Transverse colon (tissue), 4 donors: ENCODE data around the gene GDF7. TPM values are rescaled to one million over a fixed set of nuclear protein-coding genes. Genes with fewer than 3 reads are reported as not detected.
"Not testable (repeated sequence)": the region's sequence is repeated elsewhere in the genome, so short reads cannot be mapped to it uniquely, and the experiment has no call there.

Source experiments
- DNase-seq: peaks from one replicate; pipeline ENCODE4 v3.0.0-alpha.2; 2019
- H3K27ac ChIP-seq, 4 donors: fragments of 200-600 bp; sonication (generic); 2 replicates each; pipeline ENCODE4 v1.5.1; 2016 to 2018; ENCODE audit warnings: inconsistent platforms in 4 of 4
- H3K27me3 ChIP-seq: fragments of 200-600 bp; sonication (generic); 2 replicates; pipeline ENCODE4 v1.5.1; 2017; ENCODE audit warnings: inconsistent platforms
- H3K36me3 ChIP-seq, 4 donors: fragments of 200-600 bp; sonication (generic); 2 replicates each; pipeline ENCODE4 v1.5.1; 2017 to 2019; ENCODE audit warnings: inconsistent platforms in 4 of 4
- H3K4me1 ChIP-seq, 4 donors: fragments of 200-600 bp; sonication (generic); 2 replicates each; pipeline ENCODE4 v1.5.1; 2017 to 2020; ENCODE audit warnings: inconsistent platforms in 4 of 4
- H3K4me3 ChIP-seq, 4 donors: fragments of 200-600 bp; sonication (generic); 1 replicate in 1 of 4; 2 replicates in 3 of 4; pipeline versions ENCODE4 v1.5.1 to v1.6.1; 2017 to 2019; ENCODE audit warnings: inconsistent platforms in 4 of 4
- H3K9me3 ChIP-seq, 2 donors: fragments of 200-600 bp; sonication (generic); 2 replicates each; pipeline ENCODE4 v1.5.1; 2017 to 2019; ENCODE audit warnings: inconsistent platforms in 2 of 2
- CTCF ChIP-seq, 5 experiments: fragments of 200-600 bp in 3 of 5; fragments of 450-650 bp in 2 of 5; sonication (generic) in 3 of 5; IDR thresholded peaks; 1 replicate in 2 of 5; 2 replicates in 3 of 5; pipeline ENCODE4 v1.5.1; 2016 to 2017; ENCODE audit warnings: antibody characterized with exemption in 5 of 5, inconsistent platforms in 3 of 5, mild to moderate bottlenecking in 2 of 5, moderate library complexity in 1 of 5
- EP300 ChIP-seq: sonication (generic); formaldehyde crosslinking; IDR thresholded peaks from one replicate; pipeline ENCODE4 v1.6.1; 2017; ENCODE audit warnings: antibody characterized with exemption, low read depth
- POLR2A ChIP-seq: fragments of 450-650 bp; IDR thresholded peaks from one replicate; pipeline ENCODE4 v1.6.1; 2016; ENCODE audit warnings: antibody characterized with exemption, mild to moderate bottlenecking, moderate library complexity
- POLR2AphosphoS5 ChIP-seq, 3 donors: sonication (generic); formaldehyde crosslinking; IDR thresholded peaks; one replicate each; pipeline ENCODE4 v1.6.1; 2016; ENCODE audit warnings: antibody characterized with exemption in 3 of 3
- WGBS, 2 donors: methylation state at CpG; one replicate each; pipeline ENCODE4 v1.1.5; 2018; ENCODE audit warnings: low coverage in 1 of 2; 5-methylcytosine and 5-hydroxymethylcytosine counted together
- in situ Hi-C, 4 donors: fragments of 200-750 bp; cut with MboI; loops; one replicate each; pipeline versions ENCODE4 v1.15.0 to v1.15.1; 2017; ENCODE audit warnings: low sequenced_read_pairs in 3 of 4, low pct_ligation_motif_present in 1 of 4, low pct_unique_long_range_greater_than_20kb in 1 of 4
- intact Hi-C: fragments of 100-400 bp; cut with DNase I; formaldehyde crosslinking; loops from one replicate; pipeline ENCODE4 v1.15.1; 2023; ENCODE audit warnings: low total_unique reads
- total RNA-seq, 4 donors: library from RNA; depleted of rRNA; stranded (reverse); fragments of >200 nt; gene quantifications; one replicate each; pipeline ENCODE4 v1.1.0, GENCODE V29; 2016

GDF7 gene
- total RNA-seq, 4 donors from 2014 or later = 0.20 to 1.1 (median 0.58) TPM

GRCh38 chr2:20707601-20708000 is 40.7 kb downstream of the GDF7 start:
- no peak overlapping the region for H3K4me3 ChIP-seq
- peaks cover 0 to 5% (median 0%) of the 10 kb centered on the region in 4 donors for H3K36me3 ChIP-seq
- H3K27ac ChIP-seq = no peak overlapping the region
- TF ChIP-seq POLR2AphosphoS5 (IDR thresholded peaks at IDR 0.05) (no peak), EP300 (no peak), POLR2A (no peak), CTCF (IDR thresholded peaks at IDR 0.05) (no peak)
- no peak for DNase-seq
- intact Hi-C loops = no loop called here
- 89% methylated on average over 4 of the region's 4 CpGs; no CpG with 5 or more reads in 1 of the 2 donors for WGBS, 2 donors
- H3K4me1 ChIP-seq = peaks cover 0 to 5% (median 0%) of the 10 kb centered on the region in 4 donors
- in situ Hi-C loops = no loop called here
- no peaks in the 10 kb centered on the region for H3K27me3 ChIP-seq
- H3K9me3 ChIP-seq = no peaks in the 10 kb centered on the region

GRCh38 chr2:20711641-20712040 is 44.7 kb downstream of the GDF7 start:
- H3K27ac ChIP-seq, H3K36me3 ChIP-seq, H3K4me3 ChIP-seq, in situ Hi-C loops, H3K27me3 ChIP-seq, H3K4me1 ChIP-seq, H3K9me3 ChIP-seq, DNase-seq: not testable (repeated sequence)
- intact Hi-C loops = loop anchor here (1.0 kb wide), 1 partner anchor 22 kb away; no protein-coding TSS in a partner anchor
- WGBS, 2 donors = 93% methylated on average over 7 of the region's 7 CpGs; no CpG with 5 or more reads in 1 of the 2 donors

- H3K27me3 ChIP-seq, DNase-seq, H3K4me1 ChIP-seq, H3K4me3 ChIP-seq, H3K36me3 ChIP-seq, intact Hi-C loops, H3K27ac ChIP-seq, H3K9me3 ChIP-seq, in situ Hi-C loops: not testable (repeated sequence)
- 93 to 97% methylated on average over 2 to 3 of the region's 3 CpGs for WGBS, 2 donors
Measured at GRCh38 chr2:20713585-20713984, 46.6 kb downstream of the GDF7 start.

- H3K4me1 ChIP-seq, in situ Hi-C loops, H3K36me3 ChIP-seq, H3K27me3 ChIP-seq, H3K4me3 ChIP-seq, H3K9me3 ChIP-seq, DNase-seq, intact Hi-C loops, H3K27ac ChIP-seq: not testable (repeated sequence)
- whole genome bisulfite sequencing, 2 donors = 92 to 95% methylated on average over 2 of the region's 2 CpGs
Measured at GRCh38 chr2:20714412-20714811, 47.5 kb downstream of the GDF7 start.

- intact Hi-C loops, H3K9me3 ChIP-seq, in situ Hi-C loops, H3K27me3 ChIP-seq, H3K4me1 ChIP-seq, H3K36me3 ChIP-seq, H3K4me3 ChIP-seq, H3K27ac ChIP-seq, DNase-seq: not testable (repeated sequence)
- WGBS, 2 donors = 88 to 94% methylated on average over 2 to 3 of the region's 3 CpGs
Measured at GRCh38 chr2:20716164-20716563, 49.2 kb downstream of the GDF7 start.

- DNase-seq = no peak
- Histone ChIP-seq H3K27me3 (no peaks in the 10 kb centered on the region), H3K9me3 (peaks cover 0 to 7% of the 10 kb centered on the region in 2 donors), H3K4me3 (no peak overlapping the region), H3K27ac (no peak overlapping the region), H3K4me1 (no peaks in the 10 kb centered on the region), H3K36me3 (no peaks in the 10 kb centered on the region)
- in situ Hi-C loops (no loop called here), intact Hi-C loops (no loop called here)
- 88 to 100% methylated on average over 1 of the region's 1 CpG for WGBS, 2 donors
- TF ChIP-seq CTCF (IDR thresholded peaks at IDR 0.05) (no peak), POLR2A (no peak), EP300 (no peak), POLR2AphosphoS5 (IDR thresholded peaks at IDR 0.05) (no peak)
Measured at GRCh38 chr2:20717641-20718040, 50.7 kb downstream of the GDF7 start.
